Upper lobe of left lung (tissue), 4 donors: ENCODE measurements around the gene STXBP5L.

Source experiments
- CTCF ChIP-seq, 6 experiments: fragments of 450-650 bp in 4 of 6; fragments of 200-600 bp in 2 of 6; sonication (generic) in 2 of 6; IDR thresholded peaks; one replicate each; pipeline ENCODE4 v1.5.1; 2016 to 2019; ENCODE audit warnings: antibody characterized with exemption in 6 of 6
- EP300 ChIP-seq, 4 donors: sonication (generic); formaldehyde crosslinking; IDR thresholded peaks; one replicate each; pipeline ENCODE4 v1.5.1; 2017; ENCODE audit warnings: antibody characterized with exemption in 4 of 4, control low read depth in 2 of 4
- POLR2A ChIP-seq, 4 donors: fragments of 450-650 bp; IDR thresholded peaks; one replicate each; pipeline ENCODE4 v1.5.1; 2016 to 2017; ENCODE audit warnings: antibody characterized with exemption in 4 of 4, mild to moderate bottlenecking in 2 of 4
- POLR2AphosphoS5 ChIP-seq, 2 donors: sonication (generic); formaldehyde crosslinking; IDR thresholded peaks; one replicate each; pipeline ENCODE4 v1.5.1; 2017; ENCODE audit warnings: antibody characterized with exemption in 2 of 2

GRCh38 chr3:121463745-121464144 is 555.7 kb downstream of the STXBP5L start:
- TF ChIP-seq POLR2A (IDR thresholded peaks at IDR 0.05) (no peak), CTCF (IDR thresholded peaks at IDR 0.05) (no peak), POLR2AphosphoS5 (IDR thresholded peaks at IDR 0.05) (no peak), EP300 (IDR thresholded peaks at IDR 0.05) (no peak)
